Activated CD4-positive, alpha-beta T cell treated with anti-CD3 and anti-CD28 coated beads, Interleukin-2, amount 50 U/mL, for 24 hours (primary cell): Measurements from ENCODE around the gene DNAH12.
"Not testable (repeated sequence)": the region's sequence is repeated elsewhere in the genome, so short reads cannot be mapped to it uniquely, and the experiment has no call there.

Experiments used
- DNase-seq, 2 donors: peaks; one replicate each; pipeline ENCODE4 v3.0.0-alpha.2; 2020; ENCODE audit warnings: low read depth in 1 of 2, low spot score in 1 of 2

Gene DNAH12

DNA sequence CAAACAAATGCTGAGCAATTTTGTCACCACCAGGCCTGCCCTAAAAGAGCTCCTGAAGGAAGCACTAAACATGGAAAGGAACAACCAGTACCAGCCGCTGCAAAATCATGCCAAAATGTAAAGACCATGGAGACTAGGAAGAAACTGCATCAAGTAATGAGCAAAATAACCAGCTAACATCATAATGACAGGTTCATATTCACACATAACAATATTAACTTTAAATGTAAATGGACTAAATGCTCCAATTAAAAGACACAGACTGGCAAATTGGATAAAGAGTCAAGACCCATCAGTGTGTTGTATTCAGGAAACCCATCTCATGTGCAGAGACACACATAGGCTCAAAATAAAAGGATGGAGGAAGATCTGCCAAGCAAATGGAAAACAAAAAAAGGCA is 217.6 kb downstream of the DNAH12 start:
- DNase-seq = not testable (repeated sequence)

DNA sequence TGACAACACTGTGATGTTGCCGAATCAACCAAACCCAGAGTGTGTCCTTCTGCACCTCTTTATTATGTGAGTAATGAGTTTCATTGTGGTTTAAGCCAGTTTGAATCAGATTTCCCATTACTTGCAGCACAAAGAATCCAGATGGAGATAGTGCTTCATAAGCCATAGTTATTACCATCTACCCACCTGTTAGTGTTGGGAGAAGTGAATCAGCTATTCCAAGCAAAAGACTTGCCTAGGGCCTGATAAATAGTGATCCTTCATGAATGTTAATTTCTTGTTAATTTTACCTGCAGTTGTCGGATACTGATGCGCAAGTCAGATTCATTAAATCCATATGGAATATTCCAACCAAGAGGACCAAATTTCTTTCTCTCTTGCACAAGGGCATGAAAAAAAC is 229.9 kb downstream of the DNAH12 start:
- no peak for DNase-seq

DNA sequence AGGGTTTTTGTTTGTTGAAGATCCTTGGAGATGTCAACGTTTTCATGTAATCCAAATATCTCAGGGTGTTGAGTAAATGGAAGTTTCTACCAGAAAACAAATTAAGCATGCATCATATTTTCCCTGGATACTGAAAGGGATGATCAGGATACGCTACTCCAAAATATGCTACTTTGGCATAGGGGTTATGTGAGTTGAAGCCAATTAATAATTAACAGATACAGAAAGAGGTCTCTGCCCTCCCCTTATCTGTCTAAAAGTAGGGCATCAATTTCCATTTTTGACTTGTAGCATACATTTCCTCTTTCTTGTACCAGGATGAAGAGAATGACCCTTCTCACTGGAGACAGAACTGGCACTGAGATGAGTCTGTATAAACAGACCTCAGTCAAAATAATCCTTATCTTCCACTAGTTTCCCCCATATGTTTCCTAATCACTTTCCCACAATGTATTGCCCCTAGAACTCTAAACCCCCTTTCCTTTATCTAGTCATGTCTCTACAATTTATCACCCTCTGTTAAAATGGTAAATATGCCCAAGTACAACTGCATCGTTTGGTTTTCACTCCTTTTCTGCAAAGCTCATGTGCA is 234.3 kb downstream of the DNAH12 start:
- DNase-seq = no peak

DNA sequence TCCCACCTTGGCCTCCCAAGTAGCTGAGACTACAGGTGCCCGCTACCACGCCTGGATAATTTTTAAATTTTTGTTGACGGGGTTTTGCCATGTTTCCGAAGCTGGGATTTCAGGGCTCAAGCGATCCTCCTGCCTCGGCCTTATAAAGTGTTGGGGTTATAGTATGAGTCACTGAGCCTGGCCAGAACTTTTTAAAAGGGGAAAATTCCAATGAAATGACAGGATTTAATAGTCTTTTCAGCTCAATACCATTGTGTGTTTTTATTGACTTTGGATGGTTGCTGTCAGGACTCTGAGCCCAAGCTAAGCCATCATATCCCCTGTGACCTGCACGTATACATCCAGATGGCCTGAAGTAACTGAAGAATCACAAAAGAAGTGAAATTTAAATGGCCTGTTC is 240.6 kb downstream of the DNAH12 start:
- not testable (repeated sequence) for DNase-seq

DNA sequence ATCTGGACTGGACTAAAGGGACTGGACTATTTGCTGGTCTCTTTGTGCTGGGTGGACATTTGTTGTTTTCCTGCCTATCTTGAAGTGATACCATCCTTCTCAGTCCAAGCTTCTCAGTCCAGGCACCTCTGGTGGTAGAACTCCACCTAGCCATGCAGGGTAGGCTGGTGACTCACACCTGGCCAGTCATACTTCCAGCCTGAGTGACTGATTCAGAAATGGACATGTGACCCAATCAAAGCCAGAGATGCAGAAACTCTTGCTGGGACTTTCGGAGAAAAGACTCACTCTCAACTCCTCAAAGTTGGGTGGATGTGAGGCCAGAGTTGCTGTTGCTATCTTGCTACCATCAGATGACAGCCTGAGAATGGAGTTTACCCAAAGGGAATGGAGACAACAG is 246.1 kb downstream of the DNAH12 start:
- DNase-seq = no peak

DNA sequence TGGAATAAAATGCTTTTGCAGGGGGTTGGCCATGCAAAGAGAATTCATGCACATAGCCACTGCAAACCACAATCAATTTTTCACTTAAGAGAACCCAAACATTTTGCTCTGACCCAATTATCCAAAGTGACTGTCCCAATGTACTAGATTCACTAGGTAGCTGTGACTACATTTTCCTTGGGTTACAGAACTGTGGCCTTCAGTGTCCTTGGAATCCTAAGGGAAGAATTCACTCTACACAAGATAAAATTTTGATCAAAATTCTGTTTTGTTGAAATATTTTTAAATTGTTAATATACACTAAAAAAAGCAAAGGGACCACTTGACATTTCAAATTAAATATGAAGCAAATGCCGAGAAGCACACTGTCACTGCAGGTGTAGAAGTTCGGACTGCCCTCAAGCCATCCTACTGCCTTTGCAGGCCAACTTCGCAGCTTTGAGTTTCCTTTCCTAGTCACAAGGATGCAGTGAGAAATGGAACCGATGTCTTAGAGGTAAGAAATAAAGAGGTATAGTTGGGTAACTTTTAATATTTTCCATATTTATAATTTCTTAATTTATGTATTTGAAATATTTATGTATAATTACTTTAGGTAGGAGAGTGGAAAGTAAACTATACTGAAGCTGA is 251.1 kb downstream of the DNAH12 start:
- DNase-seq = no peak

DNA sequence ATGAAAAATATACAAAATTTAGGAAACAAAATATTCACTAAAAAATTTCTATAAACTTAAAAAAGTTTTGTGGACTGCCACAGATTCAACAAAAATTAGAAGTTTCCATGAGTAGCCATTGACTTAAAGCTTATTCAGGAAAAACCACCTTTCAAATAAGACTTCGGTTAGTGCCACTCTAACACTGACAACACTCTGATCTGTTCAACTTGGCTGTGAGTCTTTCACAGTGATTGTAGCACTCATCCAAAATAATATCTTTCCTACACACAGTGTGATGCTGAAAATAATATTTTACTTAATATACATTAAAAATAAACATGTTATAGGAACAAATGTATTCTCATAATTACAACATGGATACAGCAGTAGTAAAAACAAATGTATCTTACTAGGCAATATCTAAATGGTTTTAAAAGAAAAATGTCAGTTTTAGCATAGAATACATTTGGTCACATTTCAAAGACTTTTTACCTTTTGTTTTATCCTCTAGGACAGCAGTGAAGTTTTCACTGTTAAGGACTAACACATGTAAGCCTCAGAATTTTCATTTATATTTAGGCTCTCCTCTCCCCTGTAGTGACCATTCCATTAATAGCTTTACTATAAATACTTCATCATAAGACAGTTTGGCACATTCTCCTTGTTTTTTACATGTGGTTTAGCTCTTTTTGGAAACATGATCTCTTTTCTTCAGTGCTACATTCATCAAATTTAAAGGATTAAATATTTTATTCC is 251.8 kb downstream of the DNAH12 start, which contains the start of gene ASB14:
ASB14 (minus strand) TSS at position 527 of the 738 bp plus-strand sequence. CDS start 652 bp downstream, outside the sequence.
- DNase-seq = no peak

DNA sequence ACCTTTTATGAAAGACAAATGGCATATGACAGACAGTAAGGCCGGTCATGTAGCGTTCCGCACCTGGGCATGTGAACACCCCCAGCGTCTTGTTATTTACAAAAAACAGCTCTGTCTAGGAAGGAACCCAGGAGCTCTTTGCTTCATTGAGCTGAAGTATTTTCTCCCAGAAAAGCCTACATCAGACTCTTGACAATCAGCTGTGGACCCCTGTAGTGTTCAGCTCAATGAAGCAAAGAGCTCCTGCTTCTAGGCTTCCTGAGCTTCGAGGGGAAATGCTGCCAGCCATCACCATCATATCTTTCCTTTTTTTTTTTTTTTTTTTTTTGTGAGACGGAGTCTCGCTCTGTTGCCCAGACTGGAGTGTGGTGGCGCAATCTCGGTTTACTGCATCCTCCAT is 255.7 kb downstream of the DNAH12 start:
- no peak for DNase-seq

DNA sequence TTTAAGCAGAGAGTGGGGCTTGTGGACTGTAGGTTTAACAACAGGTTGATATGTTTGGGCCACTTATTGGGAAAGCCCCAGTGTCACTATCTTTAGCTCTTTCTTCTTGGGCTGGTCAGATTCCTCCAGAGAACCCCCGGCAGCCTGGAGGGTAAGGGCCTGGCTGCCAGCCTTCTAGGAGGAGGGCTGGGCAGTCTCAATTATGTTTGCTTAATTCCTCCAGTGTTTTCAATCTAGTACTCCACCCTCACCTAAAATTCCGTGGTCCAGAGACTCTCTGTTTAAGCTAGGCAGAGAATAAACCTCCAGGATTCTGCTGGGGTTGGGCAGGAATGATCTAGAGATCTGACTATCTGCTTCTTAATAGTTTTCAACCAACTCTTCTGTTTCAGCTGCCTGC is 256.9 kb downstream of the DNAH12 start:
- DNase-seq = no peak

DNA sequence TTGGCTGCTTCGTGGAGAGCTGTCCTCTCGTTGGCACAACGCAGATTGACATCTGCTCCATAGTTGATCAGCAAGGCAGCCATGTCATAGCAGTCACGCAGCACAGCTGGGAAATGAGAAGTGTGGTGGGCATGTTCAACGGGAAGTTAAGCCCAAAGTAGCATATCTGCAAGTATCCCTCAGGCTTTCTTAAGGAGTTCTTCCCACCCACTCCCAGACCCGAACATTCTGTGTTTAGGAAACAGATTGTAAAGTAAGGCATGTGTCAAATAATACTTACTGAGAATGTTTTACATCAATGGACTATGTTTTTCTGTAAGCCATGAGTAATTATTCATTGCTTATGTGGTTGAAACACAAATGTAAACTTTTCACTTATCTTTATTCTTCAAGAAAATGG is 260.8 kb downstream of the DNAH12 start:
- no peak for DNase-seq

DNA sequence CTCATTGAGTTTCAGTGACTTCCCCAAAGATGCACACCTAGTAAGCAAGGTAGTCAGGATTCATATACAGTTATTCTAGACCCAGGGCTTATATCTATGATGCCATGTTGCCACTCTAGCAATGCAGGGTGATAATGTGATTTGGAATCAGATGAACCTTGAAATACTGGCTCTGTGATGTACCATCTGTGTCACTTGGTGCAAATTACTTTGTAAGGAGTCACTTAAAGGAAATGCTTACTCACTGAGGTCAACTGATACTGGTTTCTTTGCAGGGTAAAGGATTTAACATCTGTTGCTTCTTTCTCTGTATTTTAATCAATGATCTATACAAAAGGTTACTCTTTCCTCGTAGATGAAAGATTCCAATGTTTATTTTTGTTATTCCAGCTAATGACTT is 262.4 kb downstream of the DNAH12 start:
- no peak for DNase-seq

DNA sequence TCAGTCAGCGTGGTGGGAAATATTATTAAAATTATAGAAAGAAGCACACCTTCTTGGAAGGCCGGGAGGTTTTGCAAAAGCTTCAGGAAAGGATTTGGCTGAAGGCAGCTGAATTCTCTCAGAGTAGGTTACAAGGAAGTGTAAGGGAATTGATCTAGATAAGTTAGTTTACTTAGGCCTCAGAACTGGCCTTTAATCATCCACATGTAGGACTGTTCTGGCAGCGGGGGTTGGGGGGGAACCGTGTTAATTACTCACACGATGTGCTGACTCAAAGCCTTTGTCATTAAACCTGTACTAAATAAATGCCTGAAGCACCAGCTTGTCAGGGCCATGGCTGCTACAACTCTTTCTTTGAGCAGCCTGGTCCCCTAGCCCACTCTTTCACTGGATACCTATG is 264.5 kb downstream of the DNAH12 start:
- no peak for DNase-seq

DNA sequence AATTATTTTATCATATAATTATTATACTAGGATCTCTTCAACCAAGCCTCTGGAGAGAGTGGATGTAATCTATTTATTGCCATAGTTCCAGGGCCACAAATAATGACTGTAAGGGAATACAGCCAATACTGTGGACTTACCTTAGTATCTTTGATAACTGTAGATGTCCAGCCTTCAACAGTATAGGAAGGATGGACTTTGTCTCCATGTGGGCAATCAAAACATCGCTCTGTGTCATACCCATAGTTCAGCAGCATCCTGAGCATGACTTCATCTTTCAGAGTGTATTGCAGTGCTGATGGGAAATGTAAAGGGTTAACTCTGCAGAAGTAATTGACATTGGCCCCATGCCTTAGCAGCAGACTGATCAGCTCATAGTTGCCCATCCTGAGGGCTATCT is 265.9 kb downstream of the DNAH12 start:
- DNase-seq = no peak

DNA sequence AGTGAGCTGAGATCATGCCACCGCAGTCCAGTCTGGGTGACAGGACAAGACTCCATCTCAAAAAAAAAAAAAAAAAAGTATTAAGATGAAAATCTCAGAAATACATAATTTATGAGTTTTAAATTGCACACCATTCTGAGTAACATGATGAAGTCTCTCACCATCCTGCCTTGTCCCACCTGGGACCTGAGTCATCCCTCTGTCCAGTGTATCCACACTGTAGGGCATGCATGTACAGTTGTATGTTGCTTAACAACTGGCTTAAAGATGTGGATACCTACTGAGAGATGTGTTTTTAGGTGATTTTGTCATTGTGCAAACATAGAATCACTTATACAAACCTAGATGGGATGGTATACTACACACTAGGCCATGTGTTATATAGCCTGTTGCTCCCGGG is 268.8 kb downstream of the DNAH12 start:
- no peak for DNase-seq

DNA sequence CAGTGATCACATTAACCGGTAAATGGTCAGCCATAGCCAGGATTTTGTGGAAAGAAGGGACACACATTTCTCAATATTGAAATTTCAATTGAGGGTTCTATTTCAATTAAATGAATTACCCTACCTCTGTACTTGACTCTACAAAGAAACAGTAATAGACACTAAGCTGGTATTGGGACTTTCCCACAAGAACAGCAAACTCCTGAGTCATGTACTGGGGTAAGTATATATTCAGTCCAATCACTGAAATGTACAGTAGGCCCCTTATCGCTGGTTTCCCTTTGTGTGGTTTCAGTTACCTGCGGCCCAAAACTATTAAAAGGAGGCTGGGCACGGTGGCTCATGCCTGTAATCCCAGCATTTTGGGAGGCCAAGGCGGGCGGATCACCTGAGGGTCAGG is 269.3 kb downstream of the DNAH12 start:
- DNase-seq = no peak

DNA sequence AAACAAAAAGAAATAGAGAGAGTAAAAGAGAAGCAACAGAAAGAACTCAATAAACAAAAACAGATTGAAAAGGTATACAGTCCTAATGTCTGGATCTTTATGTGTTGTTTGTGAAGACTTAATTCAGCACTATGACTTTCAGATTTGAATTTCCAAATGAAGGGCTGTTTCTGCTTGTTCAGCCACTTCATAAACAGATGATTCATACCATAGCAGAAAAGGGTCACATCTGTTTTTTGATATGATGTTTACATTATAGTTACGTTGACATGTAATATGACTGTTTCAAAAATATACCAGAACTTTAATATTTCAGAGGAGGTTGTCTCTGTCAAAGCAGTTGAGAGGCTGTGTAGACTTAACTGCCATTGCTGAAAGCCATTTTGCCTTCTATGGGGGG is 275.7 kb downstream of the DNAH12 start:
- DNase-seq = no peak

DNA sequence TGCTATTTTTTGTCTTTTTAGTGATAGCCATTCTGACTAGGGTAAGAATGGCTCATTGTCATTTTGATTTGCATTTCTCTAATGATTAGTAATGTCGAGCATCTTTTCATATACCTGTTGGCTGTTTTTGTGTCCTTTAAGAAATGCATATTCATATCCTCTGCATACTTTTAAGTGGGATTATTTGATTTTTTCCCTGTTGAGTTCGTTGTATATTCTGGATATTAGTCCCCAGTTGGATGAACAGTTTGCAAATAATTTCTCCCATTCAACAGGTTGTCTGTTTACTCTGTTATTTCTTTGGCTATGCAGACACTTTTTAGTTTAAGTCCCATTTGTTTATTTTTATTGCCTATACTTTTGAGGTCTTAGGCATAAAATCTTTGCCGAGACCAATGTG is 282.2 kb downstream of the DNAH12 start:
- DNase-seq = no peak

DNA sequence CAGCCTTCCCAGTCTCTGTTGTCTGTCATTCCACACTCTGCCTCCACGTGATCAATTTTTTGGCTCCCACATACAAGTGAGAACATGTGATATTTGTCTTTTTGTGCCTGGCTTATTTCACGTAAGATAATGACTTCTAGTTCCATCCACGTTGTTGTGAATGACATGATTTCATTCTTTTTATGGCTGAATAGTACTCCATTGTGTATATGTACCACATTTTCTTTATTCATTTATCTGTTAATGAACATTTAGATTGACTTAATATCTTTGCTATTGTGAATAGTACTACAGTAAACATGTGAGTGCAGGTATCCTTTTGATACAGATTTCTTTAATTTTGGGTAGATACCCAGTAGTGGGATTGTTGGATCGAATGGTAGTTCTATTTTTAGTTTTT is 283.0 kb downstream of the DNAH12 start:
- DNase-seq = no peak

DNA sequence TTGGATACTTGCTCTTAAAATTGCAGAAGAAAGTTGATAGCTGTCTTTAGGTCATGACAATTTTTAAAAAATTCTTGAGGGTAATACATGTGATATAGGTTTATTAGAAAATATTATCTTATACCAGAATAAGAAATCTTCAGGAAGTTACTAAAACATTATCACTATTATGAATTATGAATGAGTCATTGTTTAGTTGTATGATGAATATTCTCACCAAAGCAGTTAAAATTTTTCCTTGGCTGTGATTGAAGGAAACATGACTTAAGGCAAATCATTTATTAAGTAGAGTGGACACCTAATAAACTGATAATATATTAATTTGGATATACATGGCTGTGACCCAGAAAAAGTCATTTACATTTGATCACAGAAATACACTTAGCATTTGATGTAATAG is 286.5 kb downstream of the DNAH12 start:
- no peak for DNase-seq

DNA sequence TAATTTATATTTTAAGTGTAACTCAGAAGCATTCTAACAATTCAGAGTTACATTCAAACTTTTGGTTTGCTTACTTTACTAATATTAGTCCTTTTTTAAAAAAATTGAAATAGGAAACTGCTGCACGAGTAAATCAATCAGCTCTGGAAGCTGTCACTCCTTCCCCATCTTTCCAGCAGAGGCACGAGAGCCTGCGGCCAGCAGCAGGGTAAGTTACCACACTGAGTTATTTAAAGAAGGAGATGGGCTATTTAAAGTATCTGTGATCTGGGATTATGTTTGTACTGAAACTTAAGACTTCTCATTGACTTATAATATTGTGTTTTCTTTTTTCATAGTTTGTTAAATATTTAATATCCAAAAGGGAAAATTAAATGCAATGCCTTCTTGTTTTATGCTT is 287.3 kb downstream of the DNAH12 start:
- no peak for DNase-seq

DNA sequence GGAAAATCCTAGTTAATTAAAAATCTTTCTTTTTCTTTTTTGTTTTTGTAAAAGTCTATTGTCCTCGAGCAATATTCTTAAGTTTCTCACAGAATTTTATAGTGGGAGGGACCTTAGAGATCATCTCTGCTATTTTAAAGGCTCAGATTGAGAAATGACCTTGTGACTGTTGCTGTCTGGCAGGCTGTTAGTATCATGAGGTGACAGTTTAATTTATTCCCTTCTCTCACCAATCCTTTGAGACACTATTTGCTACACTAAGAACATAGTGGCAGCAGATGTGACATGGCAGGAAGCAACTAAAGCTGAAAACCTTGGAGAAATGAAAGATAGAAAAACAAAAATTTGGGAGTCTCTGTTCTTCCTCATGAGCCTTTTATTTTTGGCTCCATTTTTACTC is 291.7 kb downstream of the DNAH12 start:
- DNase-seq = no peak

DNA sequence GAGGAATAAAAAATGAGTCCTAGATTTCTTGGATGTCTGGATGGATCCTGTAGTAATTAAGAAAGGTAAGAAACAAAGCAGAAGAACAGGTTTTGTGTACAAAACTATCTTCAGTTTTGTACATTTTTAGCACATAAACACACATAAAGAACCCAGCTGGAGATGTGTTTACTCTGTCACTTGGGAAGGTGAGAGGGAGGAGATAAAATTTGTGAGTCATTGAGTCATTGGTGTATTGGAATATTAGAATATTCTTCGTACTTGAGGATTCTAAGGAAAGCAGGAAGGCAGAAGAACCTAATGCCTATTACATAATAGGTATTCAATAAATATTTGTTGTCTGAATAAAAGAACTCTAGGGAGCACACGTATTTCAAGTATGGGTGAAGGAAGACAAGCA is 299.2 kb downstream of the DNAH12 start:
- DNase-seq = no peak
